Right lobe of liver (tissue), 4 donors: Measurements from ENCODE around the gene ADH5.

Source experiments
- POLR2A ChIP-seq: fragments of 450-650 bp; IDR thresholded peaks from one replicate; pipeline ENCODE4 v1.6.1; 2017; ENCODE audit warnings: antibody characterized with exemption, mild to moderate bottlenecking
- TF ChIP-seq, protein P1 (sequence below), 4 donors: fragments of 200-600 bp in 3 of 4; fragments of 450-650 bp in 1 of 4; IDR thresholded peaks; one replicate each; pipeline versions ENCODE4 v1.5.1 to v1.8.0; 2016 to 2022; ENCODE audit warnings: antibody characterized with exemption in 4 of 4, mild to moderate bottlenecking in 2 of 4
- donor health status: DM: no; HTN: no; CAD: no.
- donor health status: DM: no; HTN: no; CAD: no.
- donor health status: DM: no; HTN: yes; CAD: no.

DNA sequence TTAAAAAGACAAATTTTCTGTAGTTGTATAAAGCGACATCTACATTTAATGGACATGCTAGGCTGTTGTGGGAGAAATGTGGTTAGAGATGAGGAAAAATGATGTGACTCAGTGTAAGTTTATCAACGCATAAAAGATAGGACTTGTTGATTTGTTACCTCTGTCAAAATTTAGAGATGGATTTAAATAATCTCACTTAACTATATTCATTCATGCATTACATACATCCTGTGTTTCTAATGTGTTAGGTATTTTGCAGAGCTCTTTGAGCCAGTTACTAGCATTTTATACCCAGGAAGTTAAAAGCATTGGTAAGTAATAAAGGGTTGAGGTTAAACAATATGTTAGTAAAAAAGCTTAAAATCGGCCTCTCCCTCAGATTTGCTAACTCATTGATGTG, 58.7 kb downstream of the ADH5 start:
- TF ChIP-seq, protein P1, sequence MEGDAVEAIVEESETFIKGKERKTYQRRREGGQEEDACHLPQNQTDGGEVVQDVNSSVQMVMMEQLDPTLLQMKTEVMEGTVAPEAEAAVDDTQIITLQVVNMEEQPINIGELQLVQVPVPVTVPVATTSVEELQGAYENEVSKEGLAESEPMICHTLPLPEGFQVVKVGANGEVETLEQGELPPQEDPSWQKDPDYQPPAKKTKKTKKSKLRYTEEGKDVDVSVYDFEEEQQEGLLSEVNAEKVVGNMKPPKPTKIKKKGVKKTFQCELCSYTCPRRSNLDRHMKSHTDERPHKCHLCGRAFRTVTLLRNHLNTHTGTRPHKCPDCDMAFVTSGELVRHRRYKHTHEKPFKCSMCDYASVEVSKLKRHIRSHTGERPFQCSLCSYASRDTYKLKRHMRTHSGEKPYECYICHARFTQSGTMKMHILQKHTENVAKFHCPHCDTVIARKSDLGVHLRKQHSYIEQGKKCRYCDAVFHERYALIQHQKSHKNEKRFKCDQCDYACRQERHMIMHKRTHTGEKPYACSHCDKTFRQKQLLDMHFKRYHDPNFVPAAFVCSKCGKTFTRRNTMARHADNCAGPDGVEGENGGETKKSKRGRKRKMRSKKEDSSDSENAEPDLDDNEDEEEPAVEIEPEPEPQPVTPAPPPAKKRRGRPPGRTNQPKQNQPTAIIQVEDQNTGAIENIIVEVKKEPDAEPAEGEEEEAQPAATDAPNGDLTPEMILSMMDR (IDR thresholded peaks at IDR 0.05), result no peak
- TF ChIP-seq POLR2A, result no peak
